ENCODE results near the gene ECPAS. TPM values are rescaled to one million over a fixed set of nuclear protein-coding genes. Genes with fewer than 3 reads are reported as not detected.

ECPAS gene
- total RNA-seq, 1 experiment from 2014 or later, result 123 TPM

- CTCF ChIA-PET, result no interaction called here
Observed at GRCh38 chr9:111529787-111530186, 45.6 kb upstream of the ECPAS start.

GRCh38 chr9:111527347-111527746 is 43.2 kb upstream of the ECPAS start:
- Histone ChIP-seq H3K9me3 (ENCODE audit: insufficient read depth, low read depth) (peaks cover 7% of the 10 kb centered on the region; the same call in 1 of the 2 replicates), H3K4me3 (no peak overlapping the region), H3K27me3 (ENCODE audit: insufficient read depth, low read depth) (peaks cover 9% of the 10 kb centered on the region; the same call in 1 of the 2 replicates), H3K79me2 (ENCODE audit: low read depth) (no peaks in the 10 kb centered on the region), H3K4me1 (replicated peaks; ENCODE audit: insufficient read depth) (no peaks in the 10 kb centered on the region), H4K20me1 (ENCODE audit: insufficient read depth) (no peaks in the 10 kb centered on the region), H3K36me3 (ENCODE audit: low read depth) (no peaks in the 10 kb centered on the region; the same call in 1 of the 2 replicates), H3K9me2 (ENCODE audit: insufficient read depth) (no peaks in the 10 kb centered on the region), H3K27ac (no peak overlapping the region), H2AFZ (no peak overlapping the region), H3K4me2 (no peak overlapping the region), H3F3A (ENCODE audit: insufficient read depth, low read depth) (no peaks in the 10 kb centered on the region)
- no peak for DNase-seq
- intact Hi-C loops (cut with micrococcal nuclease; ENCODE audit: unreplicated experiment), result no loop called here
- POLR2A ChIA-PET (ENCODE audit: unreplicated experiment), result no interaction called here
- no TSS peak for BruUV-seq (replicated peaks)
- CTCF ChIA-PET, result no interaction called here
- TF ChIP-seq EZH2 (IDR thresholded peaks at IDR 0.05; ENCODE audit: low read depth) (no peak), CTCF (conservative IDR thresholded peaks at IDR 0.05) (no peak)

More at GRCh38 chr9:111529787-111530186, 45.6 kb upstream of the ECPAS start:
- peaks cover 16% of the 10 kb centered on the region for H3K9me3 ChIP-seq (ENCODE audit: insufficient read depth, low read depth)
- POLR2A ChIA-PET (ENCODE audit: unreplicated experiment), result no interaction called here
- H3K4me2 ChIP-seq, result no peak overlapping the region
- H3K27ac ChIP-seq, result no peak overlapping the region
- H3K9me2 ChIP-seq (ENCODE audit: insufficient read depth), result no peaks in the 10 kb centered on the region
- no peak overlapping the region for H2AFZ ChIP-seq
- DNase-seq, result no peak
- peaks cover 5% of the 10 kb centered on the region; the same call in 1 of the 2 replicates for H3K27me3 ChIP-seq (ENCODE audit: insufficient read depth, low read depth)
- no peaks in the 10 kb centered on the region for H3K4me1 ChIP-seq (replicated peaks; ENCODE audit: insufficient read depth)
- H3K4me3 ChIP-seq, result no peak overlapping the region
- intact Hi-C loops (cut with micrococcal nuclease; ENCODE audit: unreplicated experiment), result no loop called here
- H3K79me2 ChIP-seq (ENCODE audit: low read depth), result no peaks in the 10 kb centered on the region
- no peaks in the 10 kb centered on the region for H4K20me1 ChIP-seq (ENCODE audit: insufficient read depth)
- H3F3A ChIP-seq (ENCODE audit: insufficient read depth, low read depth), result no peaks in the 10 kb centered on the region
- BruUV-seq (replicated peaks), result no TSS peak
- TF ChIP-seq CTCF (conservative IDR thresholded peaks at IDR 0.05), result no peak
- no peak for TF ChIP-seq EZH2 (IDR thresholded peaks at IDR 0.05; ENCODE audit: low read depth)
- no peaks in the 10 kb centered on the region; the same call in 1 of the 2 replicates for H3K36me3 ChIP-seq (ENCODE audit: low read depth)

GRCh38 chr9:111525056-111525977 is 41.1 kb upstream of the ECPAS start, which contains the start of gene ZNF483:
Gene ZNF483 (plus strand): TSS chr9:111525179. CDS start chr9:111527396, 2,217 bp downstream.
- ChIA-PET CTCF (interaction anchor here (0.6 to 0.7 kb wide), 2 partner anchors 51 to 588 kb away, joined by 3 to 7 read pairs; no protein-coding TSS in a partner anchor), POLR2A (ENCODE audit: unreplicated experiment) (interaction anchor here (0.6 kb wide), 1 partner anchor 902 kb away, joined by 3 read pairs; no protein-coding TSS in a partner anchor)
- DNase-seq, result peak; percentile 68 to 84
- BruUV-seq (replicated peaks), result TSS peak; percentile 36
- Histone ChIP-seq H3K79me2 (ENCODE audit: low read depth) (no peaks in the 10 kb centered on the region), H3K27me3 (ENCODE audit: insufficient read depth, low read depth) (peaks cover 9% of the 10 kb centered on the region; the same call in 1 of the 2 replicates), H3K4me3 (peak within 1 kb of the TSS; percentile 57), H3K4me2 (peak within 1 kb of the TSS; percentile 78), H2AFZ (peak within 1 kb of the TSS; percentile 80), H3K36me3 (ENCODE audit: low read depth) (no peaks in the 10 kb centered on the region; the same call in 1 of the 2 replicates), H3K27ac (no peak within 1 kb of the TSS), H3K9me2 (ENCODE audit: insufficient read depth) (no peaks in the 10 kb centered on the region), H4K20me1 (ENCODE audit: insufficient read depth) (no peaks in the 10 kb centered on the region), H3K4me1 (replicated peaks; ENCODE audit: insufficient read depth) (no peaks in the 10 kb centered on the region), H3F3A (ENCODE audit: insufficient read depth, low read depth) (no peaks in the 10 kb centered on the region), H3K9me3 (ENCODE audit: insufficient read depth, low read depth) (peaks cover 7% of the 10 kb centered on the region; the same call in 1 of the 2 replicates)
- intact Hi-C loops (cut with micrococcal nuclease; ENCODE audit: unreplicated experiment), result no loop called here
- TF ChIP-seq EZH2 (IDR thresholded peaks at IDR 0.05; ENCODE audit: low read depth) (no peak), CTCF (conservative IDR thresholded peaks at IDR 0.05) (no peak)

Data from PC-9 (cell line).